Karpas-422 (cell line): ENCODE measurements around the gene ABCF3. TPM values are rescaled to one million over a fixed set of nuclear protein-coding genes. Genes with fewer than 3 reads are reported as not detected.

Source experiments
- DNase-seq: peaks from one replicate; pipeline ENCODE4 v3.0.0-alpha.2; 2015
- H2AFZ ChIP-seq: fragments of 200-600 bp; sonication (generic); 2 replicates; pipeline ENCODE4 v1.6.1; 2014; ENCODE audit warnings: antibody characterized with exemption, low read length, mixed read lengths
- H3K27ac ChIP-seq: fragments of 200-600 bp; sonication (generic); 2 replicates; pipeline ENCODE4 v1.5.1; 2014; ENCODE audit warnings: mild to moderate bottlenecking, low read length, moderate library complexity
- H3K27me3 ChIP-seq: fragments of 200-600 bp; sonication (generic); 2 replicates; pipeline ENCODE4 v1.6.1; 2014; ENCODE audit warnings: low read length, mixed read lengths
- H3K36me3 ChIP-seq: fragments of 200-600 bp; sonication (generic); 2 replicates; pipeline ENCODE4 v1.6.1; 2014; ENCODE audit warnings: low read length, mixed read lengths; ENCODE audit not compliant: insufficient read depth
- H3K4me1 ChIP-seq: fragments of 200-600 bp; sonication (generic); 2 replicates; pipeline ENCODE4 v1.6.1; 2014; ENCODE audit warnings: mild to moderate bottlenecking, low read length, mixed read lengths
- H3K4me2 ChIP-seq: fragments of 200-600 bp; sonication (generic); 2 replicates; pipeline ENCODE4 v1.6.1; 2014; ENCODE audit warnings: low read length, low read depth, mild to moderate bottlenecking; ENCODE audit not compliant: poor library complexity, severe bottlenecking
- H3K4me3 ChIP-seq: fragments of 200-600 bp; sonication (generic); 2 replicates; pipeline ENCODE4 v1.5.1; 2014; ENCODE audit warnings: mild to moderate bottlenecking, antibody characterized with exemption, low read length, mixed read lengths
- H3K79me2 ChIP-seq: fragments of 200-600 bp; sonication (generic); 2 replicates; pipeline ENCODE4 v1.6.1; 2014; ENCODE audit warnings: mild to moderate bottlenecking, low read length, mixed read lengths
- H3K9ac ChIP-seq: fragments of 200-600 bp; sonication (generic); 2 replicates; pipeline ENCODE4 v1.6.0; 2014; ENCODE audit warnings: low read length
- H3K9me2 ChIP-seq: fragments of 200-600 bp; sonication (generic), shearing (Covaris generic); replicated peaks from 2 replicates; pipeline ENCODE4 v1.6.0; 2014; ENCODE audit warnings: mild to moderate bottlenecking, low read length, moderate library complexity; ENCODE audit not compliant: insufficient read depth
- H3K9me3 ChIP-seq: fragments of 300-700, 200-600 bp; sonication (generic); 2 replicates; pipeline ENCODE4 v1.6.1; 2014; ENCODE audit warnings: low read length, mixed read lengths
- H4K20me1 ChIP-seq: fragments of 200-600 bp; sonication (generic); 2 replicates; pipeline ENCODE4 v1.6.1; 2014; ENCODE audit warnings: mild to moderate bottlenecking, antibody characterized with exemption, low read length, low read depth; ENCODE audit not compliant: insufficient read depth
- total RNA-seq: library from RNA; depleted of rRNA; stranded (reverse); fragments of >200 nt; shearing (Covaris generic); gene quantifications from 2 replicates; pipeline ENCODE4 v1.2.3, GENCODE V29; 2014; ENCODE audit warnings: low replicate concordance

The ABCF3 gene
- total RNA-seq, 1 experiment from 2014 or later: 62.9 TPM

DNA sequence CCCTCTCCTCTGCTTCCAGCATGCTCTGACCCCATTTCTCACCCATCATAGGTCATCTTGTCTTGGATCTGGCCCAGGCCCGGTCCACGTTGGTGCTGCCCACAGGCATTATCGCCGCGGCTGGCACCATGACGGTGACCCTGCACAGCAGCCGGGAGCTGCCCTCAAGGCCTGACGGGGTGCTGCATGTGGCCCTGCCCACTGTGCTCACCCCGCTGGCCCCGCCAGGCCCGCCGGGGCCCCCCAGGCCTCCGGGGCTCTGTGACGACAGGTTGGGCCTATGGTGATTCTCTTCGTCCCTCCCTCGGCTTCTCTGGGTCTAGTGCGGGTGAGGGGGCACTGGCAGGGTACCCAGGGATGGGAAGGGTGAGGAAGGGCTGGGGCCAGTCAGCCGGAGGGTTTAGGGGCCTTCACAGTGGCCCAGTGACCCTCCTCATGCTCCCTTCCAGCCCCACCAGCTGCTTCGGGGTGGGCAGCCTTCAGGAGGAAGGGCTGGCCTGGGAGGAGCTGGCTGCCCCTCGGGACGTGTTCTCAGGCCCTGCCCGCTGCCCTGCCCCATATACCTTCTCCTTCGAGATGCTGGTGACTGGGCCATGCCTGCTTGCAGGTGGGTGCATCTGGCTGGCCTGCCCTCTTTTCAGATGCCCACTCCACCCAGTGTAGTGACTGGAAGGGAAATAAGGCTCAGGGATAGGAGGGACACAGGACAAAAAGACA, 47.3 kb downstream of the ABCF3 start:
- no peak overlapping the region for H3K9ac ChIP-seq
- H2AFZ ChIP-seq: no peak overlapping the region
- H3K9me2 ChIP-seq: no peaks in the 10 kb centered on the region
- no peaks in the 10 kb centered on the region for H3K79me2 ChIP-seq
- no peaks in the 10 kb centered on the region for H3K9me3 ChIP-seq
- no peak overlapping the region for H3K27ac ChIP-seq
- no peaks in the 10 kb centered on the region; the same call in 1 of the 2 replicates for H3K27me3 ChIP-seq
- peaks cover 28% of the 10 kb centered on the region for H3K4me1 ChIP-seq
- H3K4me3 ChIP-seq: no peak overlapping the region
- no peak overlapping the region for H3K4me2 ChIP-seq
- H4K20me1 ChIP-seq: peaks cover 5% of the 10 kb centered on the region; the same call in 1 of the 2 replicates
- no peak for DNase-seq
- no peaks in the 10 kb centered on the region for H3K36me3 ChIP-seq

DNA sequence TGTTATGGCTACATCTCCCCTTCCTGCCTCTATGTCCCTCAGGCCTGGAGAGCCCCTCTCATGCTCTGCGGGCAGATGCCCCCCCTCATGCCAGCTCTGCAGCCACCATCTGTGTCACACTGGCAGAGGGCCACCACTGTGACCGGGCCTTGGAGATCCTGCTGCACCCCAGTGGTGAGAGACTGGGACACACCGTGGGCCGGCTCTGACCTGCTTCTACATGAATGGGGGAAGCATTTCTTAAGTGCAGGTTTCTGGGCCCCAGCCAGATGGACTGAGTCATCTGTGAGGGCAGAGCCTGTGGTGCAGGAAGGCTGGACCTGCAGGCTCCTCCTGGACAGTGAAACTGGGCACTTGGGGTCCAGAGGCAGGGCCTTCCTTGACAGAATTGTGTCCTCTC, 48.2 kb downstream of the ABCF3 start:
- DNase-seq: peak; percentile 61
- H3K4me2 ChIP-seq: no peak overlapping the region

DNA sequence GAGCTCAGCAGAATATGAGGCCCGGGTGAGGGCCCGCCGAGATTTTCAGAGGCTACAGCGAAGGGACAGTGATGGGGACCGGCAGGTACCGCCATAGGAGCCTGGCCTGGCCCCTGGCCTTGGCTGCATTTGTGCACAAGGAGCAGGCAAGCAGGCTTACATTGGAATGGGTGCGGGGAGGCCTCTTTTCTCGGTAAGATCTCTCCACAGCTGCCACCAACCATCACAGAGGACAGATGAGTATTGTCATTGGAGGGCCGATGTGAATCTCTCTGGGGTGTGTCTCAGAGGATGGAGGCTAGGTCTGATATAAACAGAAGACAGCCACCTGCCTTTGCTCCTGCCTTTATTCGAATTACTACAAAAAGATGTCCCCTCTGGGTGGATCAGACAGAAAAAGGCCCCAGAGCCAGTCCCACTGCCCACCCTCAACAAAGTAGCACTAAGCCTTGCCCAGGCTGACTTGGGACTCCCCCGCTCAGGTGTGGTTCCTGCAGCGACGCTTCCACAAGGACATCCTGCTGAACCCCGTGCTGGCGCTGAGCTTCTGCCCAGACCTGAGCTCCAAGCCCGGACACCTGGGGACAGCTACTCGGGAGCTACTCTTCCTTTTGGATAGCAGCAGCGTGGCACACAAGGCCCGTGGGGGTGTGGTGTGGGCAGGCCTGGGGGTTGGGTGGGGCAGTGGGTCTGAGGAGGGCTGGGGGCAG, 48.8 kb downstream of the ABCF3 start:
- Histone ChIP-seq H3K27ac (no peak overlapping the region), H3K9ac (no peak overlapping the region), H3K9me2 (no peaks in the 10 kb centered on the region), H3K36me3 (no peaks in the 10 kb centered on the region), H3K27me3 (no peaks in the 10 kb centered on the region; the same call in 1 of the 2 replicates), H3K4me2 (no peak overlapping the region), H4K20me1 (peaks cover 5% of the 10 kb centered on the region; the same call in 1 of the 2 replicates), H3K4me3 (no peak overlapping the region), H2AFZ (no peak overlapping the region), H3K9me3 (no peaks in the 10 kb centered on the region), H3K4me1 (peaks cover 18% of the 10 kb centered on the region), H3K79me2 (no peaks in the 10 kb centered on the region)
- no peak for DNase-seq

More for the DNA sequence above, 48.2 kb downstream of the ABCF3 start:
- no peaks in the 10 kb centered on the region for H3K9me2 ChIP-seq
- H3K9ac ChIP-seq: no peak overlapping the region
- H3K36me3 ChIP-seq: no peaks in the 10 kb centered on the region
- no peak overlapping the region for H3K27ac ChIP-seq
- peaks cover 5% of the 10 kb centered on the region; the same call in 1 of the 2 replicates for H4K20me1 ChIP-seq
- H3K27me3 ChIP-seq: no peaks in the 10 kb centered on the region; the same call in 1 of the 2 replicates
- peaks cover 23% of the 10 kb centered on the region for H3K4me1 ChIP-seq
- no peak overlapping the region for H2AFZ ChIP-seq
- H3K4me3 ChIP-seq: no peak overlapping the region
- H3K9me3 ChIP-seq: no peaks in the 10 kb centered on the region
- no peaks in the 10 kb centered on the region for H3K79me2 ChIP-seq

DNA sequence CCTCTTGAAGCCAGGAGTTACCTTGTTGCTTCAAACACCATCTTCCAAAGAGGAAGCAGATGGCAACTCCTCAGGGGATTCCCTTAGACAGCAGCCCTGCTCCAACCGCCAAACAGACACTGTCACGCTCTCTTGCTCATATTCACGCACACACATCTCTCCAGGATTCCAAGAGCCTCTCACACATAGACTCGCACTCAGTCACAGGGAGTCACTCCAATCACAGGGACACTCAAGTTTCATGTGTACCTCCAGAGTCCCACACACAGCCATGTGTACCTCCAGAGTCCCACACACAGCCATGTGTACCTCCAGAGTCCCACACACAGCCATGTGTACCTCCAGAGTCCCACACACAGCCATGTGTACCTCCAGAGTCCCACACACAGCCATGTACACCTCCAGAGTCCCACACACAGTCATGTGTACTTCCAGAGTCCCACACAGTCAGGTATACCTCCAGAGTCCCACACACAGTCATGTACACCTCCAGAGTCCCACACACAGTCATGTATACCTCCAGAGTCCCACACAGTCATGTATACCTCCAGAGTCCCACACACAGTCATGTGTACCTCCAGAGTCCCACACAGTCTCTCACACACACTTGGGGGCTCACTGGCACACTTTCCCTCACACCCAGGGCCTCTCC, 49.5 kb downstream of the ABCF3 start:
- H3K4me1 ChIP-seq: peaks cover 13% of the 10 kb centered on the region
- no peak overlapping the region for H3K4me2 ChIP-seq
- H3K9me2 ChIP-seq: no peaks in the 10 kb centered on the region
- no peak overlapping the region for H3K9ac ChIP-seq
- no peak overlapping the region for H2AFZ ChIP-seq
- H3K27ac ChIP-seq: no peak overlapping the region
- H3K79me2 ChIP-seq: no peaks in the 10 kb centered on the region
- DNase-seq: no peak
- H4K20me1 ChIP-seq: peaks cover 5% of the 10 kb centered on the region; the same call in 1 of the 2 replicates
- no peaks in the 10 kb centered on the region for H3K36me3 ChIP-seq
- no peaks in the 10 kb centered on the region for H3K9me3 ChIP-seq
- H3K4me3 ChIP-seq: no peak overlapping the region
- no peaks in the 10 kb centered on the region for H3K27me3 ChIP-seq

DNA sequence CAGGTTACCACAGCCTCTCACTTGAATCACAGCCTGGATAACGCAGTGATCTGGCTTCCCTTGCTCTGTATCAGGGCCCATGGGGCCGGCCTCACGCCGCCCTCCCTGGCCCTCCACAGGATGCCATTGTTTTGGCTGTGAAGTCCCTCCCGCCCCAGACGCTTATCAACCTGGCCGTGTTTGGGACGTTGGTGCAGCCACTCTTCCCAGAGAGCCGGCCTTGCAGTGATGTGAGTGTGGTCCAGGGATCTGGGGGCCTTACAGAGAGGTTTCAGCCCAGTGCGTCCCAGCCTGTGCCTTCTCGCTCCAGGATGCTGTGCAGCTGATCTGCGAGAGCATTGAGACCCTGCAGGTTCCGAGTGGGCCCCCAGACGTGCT, 50.0 kb downstream of the ABCF3 start:
- no peak overlapping the region for H3K4me2 ChIP-seq
- H3K9ac ChIP-seq: no peak overlapping the region
- peaks cover 5% of the 10 kb centered on the region; the same call in 1 of the 2 replicates for H4K20me1 ChIP-seq
- H3K27ac ChIP-seq: no peak overlapping the region
- no peaks in the 10 kb centered on the region for H3K36me3 ChIP-seq
- no peak overlapping the region for H3K4me3 ChIP-seq
- H3K27me3 ChIP-seq: no peaks in the 10 kb centered on the region
- no peaks in the 10 kb centered on the region for H3K79me2 ChIP-seq
- no peaks in the 10 kb centered on the region for H3K9me2 ChIP-seq
- peaks cover 13% of the 10 kb centered on the region for H3K4me1 ChIP-seq
- H3K9me3 ChIP-seq: no peaks in the 10 kb centered on the region
- H2AFZ ChIP-seq: no peak overlapping the region
- no peak for DNase-seq

DNA sequence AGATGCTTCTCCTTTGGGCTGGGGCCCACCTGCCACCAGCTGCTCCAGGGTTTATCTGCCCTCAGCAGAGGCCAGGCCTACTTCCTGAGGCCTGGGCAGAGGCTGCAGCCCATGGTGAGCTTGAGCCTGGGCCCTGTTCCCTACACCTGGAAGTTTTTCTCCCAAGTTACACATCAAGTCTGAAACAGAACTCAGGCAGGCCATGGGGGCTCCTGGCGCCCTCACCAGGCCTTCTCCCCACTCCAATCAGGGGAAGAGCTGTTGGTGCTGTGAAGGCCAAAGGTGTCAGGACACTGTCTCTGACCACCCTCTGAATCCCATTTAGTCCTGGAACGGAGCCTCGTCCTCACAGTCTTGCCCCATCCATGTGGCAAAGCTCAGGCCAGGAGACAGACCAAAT, 50.6 kb downstream of the ABCF3 start:
- no peak overlapping the region for H3K9ac ChIP-seq
- no peak overlapping the region for H3K4me3 ChIP-seq

DNA sequence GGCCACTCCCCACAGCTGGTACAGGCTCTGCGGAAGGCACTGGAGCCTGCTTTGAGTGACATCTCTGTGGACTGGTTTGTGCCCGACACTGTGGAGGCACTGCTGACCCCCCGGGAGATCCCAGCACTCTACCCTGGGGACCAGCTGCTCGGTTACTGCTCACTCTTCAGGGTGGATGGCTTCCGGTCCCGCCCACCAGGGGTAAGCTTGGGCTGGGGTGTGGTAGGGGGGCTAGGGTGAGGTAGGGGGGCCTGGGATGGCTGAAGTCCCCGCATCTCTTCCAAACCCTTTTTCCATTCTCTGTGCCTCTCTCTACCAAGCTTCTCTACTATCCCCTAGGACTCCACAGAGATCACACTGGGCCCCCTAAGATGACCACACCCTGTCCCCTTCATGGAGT, 51.2 kb downstream of the ABCF3 start:
- Histone ChIP-seq H3K27ac (no peak overlapping the region), H3K36me3 (peaks cover 1% of the 10 kb centered on the region; the same call in 1 of the 2 replicates), H3K9me3 (no peaks in the 10 kb centered on the region), H3K4me1 (peaks cover 5% of the 10 kb centered on the region), H4K20me1 (0 out of 2 replicates have a peak, but pooled peaks cover 5% of the 10 kb centered on the region), H2AFZ (no peak overlapping the region), H3K9me2 (no peaks in the 10 kb centered on the region), H3K4me3 (no peak overlapping the region), H3K4me2 (no peak overlapping the region), H3K27me3 (no peaks in the 10 kb centered on the region), H3K9ac (no peak overlapping the region), H3K79me2 (no peaks in the 10 kb centered on the region)
- DNase-seq: no peak

More for the DNA sequence above, 50.6 kb downstream of the ABCF3 start:
- Histone ChIP-seq H4K20me1 (peaks cover 3% of the 10 kb centered on the region; the same call in 1 of the 2 replicates), H2AFZ (no peak overlapping the region), H3K9me3 (no peaks in the 10 kb centered on the region), H3K4me1 (peaks cover 10% of the 10 kb centered on the region), H3K36me3 (no peaks in the 10 kb centered on the region), H3K9me2 (no peaks in the 10 kb centered on the region), H3K4me2 (no peak overlapping the region), H3K27me3 (no peaks in the 10 kb centered on the region), H3K27ac (no peak overlapping the region), H3K79me2 (no peaks in the 10 kb centered on the region)
- DNase-seq: no peak

DNA sequence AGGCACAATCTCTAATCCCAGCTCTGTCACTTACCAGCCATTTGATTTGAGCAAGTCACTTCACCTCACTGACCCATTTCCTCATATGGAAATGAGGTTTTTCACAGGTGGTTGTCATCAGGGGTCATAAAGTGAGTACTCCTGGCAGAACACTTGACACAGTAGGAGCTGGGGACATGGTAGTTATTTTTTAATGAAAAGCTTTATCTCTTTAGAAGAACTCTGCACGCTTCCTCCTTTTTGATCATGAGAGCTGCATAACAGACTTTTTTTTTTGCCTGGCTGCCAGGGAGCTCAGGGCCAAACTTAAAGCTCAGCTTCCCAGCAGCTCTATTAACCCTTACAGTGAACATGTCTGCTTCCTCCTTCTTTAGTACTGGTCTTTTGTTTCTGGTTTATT, 51.8 kb downstream of the ABCF3 start:
- Histone ChIP-seq H3K9me2 (no peaks in the 10 kb centered on the region), H3K36me3 (peaks cover 7% of the 10 kb centered on the region; the same call in 1 of the 2 replicates), H3K4me2 (no peak overlapping the region), H3K9me3 (no peaks in the 10 kb centered on the region), H4K20me1 (0 out of 2 replicates have a peak, but pooled peaks cover 5% of the 10 kb centered on the region), H3K4me1 (peaks cover 3% of the 10 kb centered on the region), H3K27ac (no peak overlapping the region), H3K79me2 (no peaks in the 10 kb centered on the region), H3K4me3 (no peak overlapping the region), H3K9ac (no peak overlapping the region), H2AFZ (no peak overlapping the region), H3K27me3 (no peaks in the 10 kb centered on the region)
- DNase-seq: peak; percentile 58
